Measurements from ENCODE around the gene OR56A4.
"Not testable (repeated sequence)": the region's sequence is repeated elsewhere in the genome, so short reads cannot be mapped to it uniquely, and the experiment has no call there.

Gene OR56A4

GRCh38 chr11:5960704-5961320 is 45.9 kb downstream of the OR56A4 start:
- not testable (repeated sequence) for DNase-seq (ENCODE audit: low read depth)

GRCh38 chr11:5955586-5955985 is 51.2 kb downstream of the OR56A4 start:
- no peak for DNase-seq (ENCODE audit: low read depth)

Measured in stimulated activated CD4-positive, alpha-beta T cell treated with anti-CD3 and anti-CD28 coated beads, Interleukin-2, amount 100 ng/mL, for 4 hours (primary cell).